GM19467 (cell line): ENCODE results near the gene TFDP2.

Source experiments
- ATAC-seq: cut with Tn5 transposase; IDR thresholded peaks from one replicate; pipeline ENCODE4 v1.9.1; 2021; ENCODE audit warnings: mild to moderate bottlenecking, moderate library complexity; ENCODE audit not compliant: unreplicated experiment

TFDP2 gene

DNA sequence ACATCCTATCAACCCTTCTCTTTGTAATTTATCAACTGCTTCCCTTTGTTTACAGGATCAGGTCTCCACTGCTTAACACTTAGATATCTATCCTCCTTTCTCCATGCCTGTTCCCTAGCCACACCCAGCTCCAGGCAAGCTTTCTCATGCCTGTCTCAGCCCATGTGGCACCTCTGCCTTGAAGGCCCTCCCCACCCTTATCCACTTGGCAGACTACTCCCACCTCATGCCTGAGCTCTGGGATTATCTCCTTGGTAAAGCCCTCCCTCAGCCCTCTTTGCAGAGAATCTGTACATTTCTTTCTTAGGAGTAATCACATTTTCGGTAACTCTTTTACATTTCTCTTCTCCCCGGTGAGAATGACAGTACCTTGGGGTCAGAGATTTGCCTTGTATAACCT lies 176.9 kb downstream of the TFDP2 start:
- ATAC-seq = no peak

DNA sequence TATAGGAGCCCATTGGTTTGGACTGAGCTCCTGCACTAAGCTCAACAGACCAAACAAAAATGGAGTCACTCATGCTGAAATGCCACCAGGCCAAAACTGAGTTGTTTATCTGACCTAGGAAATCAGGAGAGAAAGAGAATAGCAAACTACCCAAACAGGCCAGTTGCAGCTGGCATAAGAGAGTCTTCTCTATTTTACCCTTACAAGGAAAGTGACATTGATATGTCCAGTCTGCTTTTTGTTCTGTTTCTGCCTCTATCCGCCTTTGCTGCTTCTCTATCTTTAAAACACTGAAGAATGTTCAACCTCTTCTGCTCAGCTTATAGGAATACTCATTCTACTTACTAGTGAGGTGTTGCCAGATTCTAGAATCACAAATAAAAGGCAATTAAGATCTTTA lies 177.8 kb downstream of the TFDP2 start:
- no peak for ATAC-seq

DNA sequence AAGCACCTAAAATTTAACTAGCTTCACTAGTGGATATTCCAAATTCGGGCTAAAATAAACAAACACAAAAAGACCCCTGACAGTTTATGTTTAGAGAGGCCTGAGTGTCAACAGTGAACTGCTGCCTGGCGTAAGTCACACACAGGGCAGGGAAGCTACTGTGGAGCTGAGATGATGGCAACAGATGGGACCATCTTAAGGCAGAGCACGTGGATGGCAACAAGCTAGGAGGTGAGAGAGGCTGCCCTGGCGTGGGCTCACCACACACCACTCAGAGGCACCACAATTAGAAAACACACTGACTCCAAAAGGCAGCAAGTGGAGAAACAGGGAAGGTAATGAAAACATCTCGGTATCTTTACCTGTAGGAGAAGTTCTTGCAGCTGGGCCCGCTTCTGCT lies 179.6 kb downstream of the TFDP2 start:
- no peak for ATAC-seq

DNA sequence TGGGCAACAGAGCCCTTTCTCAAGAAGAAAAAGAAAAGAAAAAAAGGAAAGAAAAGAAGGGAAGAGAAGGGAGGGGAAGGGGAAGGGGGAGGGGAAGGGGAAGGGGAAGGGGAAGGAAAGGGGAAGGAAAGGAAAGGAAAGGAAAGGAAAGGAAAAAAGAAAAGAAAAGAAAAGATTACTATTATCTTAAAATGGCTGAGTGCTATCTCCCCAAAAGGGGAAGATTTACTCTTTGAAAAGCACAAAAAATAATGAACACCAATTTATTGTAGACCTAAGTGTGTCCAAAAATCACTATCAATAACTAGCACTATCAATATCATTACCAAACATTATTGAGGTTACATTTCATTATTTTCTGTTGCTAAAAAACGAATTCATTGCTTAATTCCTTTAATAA lies 183.9 kb downstream of the TFDP2 start:
- no peak for ATAC-seq

DNA sequence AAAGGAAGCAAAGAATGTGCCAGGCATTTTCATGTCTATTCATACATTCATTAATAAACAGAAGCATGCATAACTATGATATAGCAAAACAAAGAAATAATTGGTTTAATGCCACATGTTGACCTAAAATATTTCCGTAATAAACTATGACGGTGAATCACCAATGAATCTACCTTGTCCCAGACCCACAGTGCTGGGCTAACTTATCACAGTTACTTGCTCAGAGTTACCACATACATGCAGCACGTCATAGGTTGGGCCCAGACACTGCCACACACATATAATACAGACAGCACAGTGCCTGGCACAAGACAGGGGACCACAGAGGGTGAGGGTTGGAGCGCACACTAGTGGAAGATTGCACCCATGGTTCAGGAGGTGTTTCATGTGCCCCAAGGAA lies 186.0 kb downstream of the TFDP2 start:
- no peak for ATAC-seq

DNA sequence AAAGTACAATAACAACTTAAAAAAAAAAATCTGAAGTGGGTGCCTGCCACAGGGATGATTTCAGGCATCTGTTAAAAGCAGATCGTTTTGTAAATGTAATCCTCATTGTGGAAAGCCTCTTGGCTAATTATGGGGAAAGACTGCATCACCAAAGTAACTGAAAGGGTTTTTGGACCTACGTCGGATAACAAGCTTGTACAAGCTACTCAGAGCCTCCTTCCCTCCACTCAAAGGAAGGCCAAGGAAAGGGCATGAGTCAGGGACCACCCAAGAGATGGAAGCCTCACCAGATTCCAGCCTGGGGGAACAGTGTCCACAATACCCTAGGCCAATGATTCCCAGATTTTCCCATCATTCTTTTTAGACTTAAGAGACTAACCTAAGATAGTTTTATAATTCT lies 188.6 kb downstream of the TFDP2 start:
- no peak for ATAC-seq

DNA sequence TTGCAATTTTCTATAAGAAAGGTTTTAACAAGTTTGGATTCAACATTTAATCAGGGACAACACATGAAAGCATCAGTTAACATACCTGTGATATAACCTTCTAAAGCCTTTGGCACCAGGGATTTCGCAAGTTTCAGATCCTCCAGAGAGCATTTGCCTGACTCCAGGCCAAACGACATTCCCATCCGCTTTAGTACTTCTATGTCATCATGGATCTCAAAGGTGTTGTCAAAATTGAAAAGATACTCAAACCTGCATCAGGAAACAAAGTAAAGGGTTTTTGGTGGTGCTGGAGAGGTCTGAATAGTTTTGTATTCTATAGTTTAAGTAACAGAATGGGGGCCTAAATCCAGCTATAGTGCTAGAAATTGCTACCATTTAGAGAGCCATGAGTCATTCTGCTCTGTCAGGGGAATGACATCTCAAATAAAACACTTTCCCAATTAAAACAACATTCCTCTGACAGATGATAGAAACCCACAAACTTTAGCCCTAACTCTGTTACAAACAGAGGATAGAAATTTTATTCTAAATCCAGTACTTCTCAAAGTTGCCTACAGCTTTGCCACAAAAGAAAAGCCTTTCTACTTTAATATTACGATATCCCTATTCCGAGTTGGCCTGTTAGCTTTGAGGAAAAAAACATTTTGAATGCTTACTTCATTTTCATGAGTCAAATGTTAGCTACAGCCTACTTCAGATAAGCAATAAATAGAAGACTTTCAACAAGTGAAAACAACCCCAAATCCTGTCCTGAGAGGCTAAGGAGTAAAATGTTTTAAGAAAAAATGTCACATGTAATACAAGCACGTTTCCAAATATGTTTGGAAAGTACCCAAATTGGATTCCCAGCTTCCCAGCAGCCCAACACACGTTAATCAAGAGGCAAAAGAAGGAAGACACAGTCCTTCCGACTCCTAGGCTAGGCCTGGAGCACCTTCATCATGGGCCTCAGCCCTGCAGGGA lies 189.5 kb downstream of the TFDP2 start:
- ATAC-seq = no peak

DNA sequence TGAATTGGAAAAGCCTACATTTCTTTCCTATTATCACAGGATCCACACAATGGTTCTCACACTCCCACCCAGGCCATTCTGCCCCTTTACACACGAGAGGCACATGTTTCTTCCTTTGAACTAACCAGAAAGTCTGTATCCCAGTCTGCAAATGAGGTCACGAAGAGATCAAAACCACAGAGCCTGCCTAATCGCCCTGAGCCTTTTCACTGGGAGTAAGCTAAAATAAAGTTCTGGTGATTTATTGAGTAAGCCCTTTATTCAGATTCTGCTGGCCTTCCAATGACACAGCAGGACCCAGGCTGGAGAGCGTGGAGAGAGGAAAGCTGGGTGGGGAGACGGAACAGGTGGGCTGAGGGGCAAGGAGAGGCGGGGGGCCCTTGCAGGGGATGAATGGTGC lies 194.2 kb downstream of the TFDP2 start:
- no peak for ATAC-seq

DNA sequence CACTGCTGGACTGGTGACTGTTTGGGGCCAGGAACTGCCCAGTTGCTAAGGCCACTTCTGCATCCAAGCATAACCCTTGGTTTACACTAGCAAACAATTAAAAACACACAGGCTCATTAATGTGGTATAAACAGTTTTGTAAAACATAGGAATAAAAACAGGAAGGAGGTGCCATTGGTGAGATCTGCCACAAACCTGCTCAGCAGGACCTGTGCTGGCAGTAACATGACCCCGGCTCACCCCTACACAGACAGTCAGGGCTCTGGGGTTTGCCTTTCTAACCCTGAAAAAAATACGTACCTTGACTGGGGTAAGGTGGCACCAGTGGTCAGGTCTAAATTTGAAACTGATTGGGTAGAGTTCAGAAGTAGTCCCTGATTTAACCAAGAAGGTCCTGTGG lies 196.7 kb downstream of the TFDP2 start:
- no peak for ATAC-seq

DNA sequence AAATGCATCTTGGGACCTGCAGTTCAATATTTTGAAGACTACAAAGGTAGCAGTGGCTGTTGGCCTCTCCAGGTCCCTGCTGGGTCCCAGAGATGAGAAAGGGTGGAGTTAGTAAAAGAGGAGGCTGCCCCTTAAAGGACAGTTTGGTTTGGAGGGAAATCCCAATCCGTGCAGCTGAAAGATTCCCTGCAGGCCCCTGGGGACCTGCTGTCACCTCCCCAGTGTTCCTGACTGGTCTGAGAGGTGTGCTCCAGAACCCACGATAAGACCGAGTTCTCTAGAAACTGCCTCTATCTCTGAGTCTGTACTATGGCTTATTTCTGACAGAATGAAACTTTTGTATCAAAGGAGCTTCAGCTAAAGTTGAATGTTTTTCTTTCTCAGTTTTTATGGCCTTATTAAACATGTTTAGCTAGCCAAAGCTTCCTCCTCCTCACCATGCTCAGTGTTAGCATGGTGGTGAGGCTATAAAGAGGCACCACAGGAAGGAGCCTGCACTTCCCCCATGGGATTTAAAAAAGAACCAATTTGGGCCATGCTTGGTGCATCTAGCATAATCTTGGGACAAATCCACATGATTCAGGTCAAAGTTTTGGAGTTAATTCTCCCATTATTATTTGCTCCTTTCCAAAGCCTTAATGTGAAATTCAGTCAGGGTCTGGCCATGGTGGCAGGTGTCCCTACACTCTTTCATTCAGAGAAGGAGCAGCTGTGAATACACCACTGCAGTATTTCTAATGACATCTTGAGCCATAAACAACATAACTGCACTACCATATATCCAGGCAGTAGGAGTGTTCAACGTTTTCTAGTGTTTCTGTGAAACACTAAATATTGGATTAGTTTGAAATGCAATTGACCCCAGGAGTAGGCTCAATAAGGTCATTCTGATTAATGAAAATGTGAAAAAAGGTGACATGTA lies 198.5 kb downstream of the TFDP2 start:
- ATAC-seq = no peak

DNA sequence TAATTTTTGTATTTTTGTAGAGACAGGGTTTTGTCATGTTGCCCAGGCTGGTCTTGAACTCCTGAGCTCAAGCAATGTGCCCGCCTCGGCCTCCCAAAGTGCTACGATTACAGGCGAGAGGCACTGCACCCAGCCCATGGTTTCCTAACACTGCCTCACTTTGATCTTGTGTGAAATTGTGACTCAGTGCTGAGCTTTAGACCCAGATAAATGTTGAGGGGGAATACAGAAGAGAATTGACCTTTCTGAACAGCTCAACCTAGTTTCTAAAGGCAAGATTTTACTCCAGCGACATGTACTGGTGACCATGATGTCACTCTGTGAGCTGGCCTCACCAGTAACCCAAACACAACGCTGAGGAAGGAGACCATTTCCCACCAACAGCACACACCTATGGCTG lies 199.4 kb downstream of the TFDP2 start:
- ATAC-seq = no peak

DNA sequence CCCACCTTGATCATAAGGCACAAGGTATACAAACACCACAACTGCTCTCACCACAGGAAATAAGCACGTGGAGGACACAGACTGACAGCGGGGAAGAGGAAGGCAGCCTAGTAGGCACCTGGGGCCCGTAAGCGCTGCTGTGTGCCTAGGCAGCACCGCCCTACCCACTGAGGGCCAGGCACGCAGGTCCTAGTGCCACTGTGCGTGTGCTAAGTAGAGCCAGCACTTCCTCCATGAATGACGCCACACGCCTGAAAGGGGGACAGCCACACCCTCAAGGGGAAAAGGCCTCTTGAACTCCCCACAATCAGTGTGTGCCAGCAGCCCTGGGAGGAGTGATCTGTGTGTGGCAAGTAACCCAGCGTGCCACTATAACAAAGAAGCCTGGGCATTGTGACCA lies 199.9 kb downstream of the TFDP2 start:
- ATAC-seq = no peak

DNA sequence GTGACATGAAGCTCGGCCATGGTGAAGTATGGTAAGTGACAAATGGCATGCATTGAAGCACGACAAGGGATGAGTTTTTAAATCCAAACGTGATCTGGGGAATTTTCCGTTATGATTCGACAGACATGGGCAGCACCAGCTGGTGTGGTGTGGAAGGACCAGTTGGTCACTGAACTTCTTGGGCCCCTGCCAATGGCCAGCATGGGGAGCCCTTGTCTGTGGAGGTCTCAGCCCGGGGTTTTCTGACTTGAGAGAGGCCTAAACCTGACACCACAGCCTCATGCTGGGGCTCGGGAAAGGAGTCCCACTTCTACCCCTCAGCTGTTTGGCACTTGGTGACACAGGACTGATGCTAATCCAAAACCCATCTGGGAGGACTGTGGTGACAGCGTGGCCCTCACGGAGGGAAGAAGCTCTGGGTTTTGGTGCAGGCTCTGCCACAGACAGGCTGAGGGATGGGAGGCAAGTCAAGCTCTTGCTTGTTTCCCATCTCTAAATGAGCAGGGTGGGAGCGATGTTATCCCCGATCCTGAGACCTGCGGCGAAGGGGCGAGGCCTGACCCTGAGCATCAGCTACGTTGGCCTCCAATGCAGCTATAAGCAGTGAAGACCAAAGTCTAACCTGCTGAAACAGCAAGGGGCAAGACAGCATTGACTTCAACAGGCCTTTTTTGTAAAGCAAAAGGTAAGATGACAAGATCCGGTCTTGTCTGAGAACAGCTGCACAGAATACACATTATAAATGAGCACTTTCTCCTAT lies 203.4 kb downstream of the TFDP2 start:
- ATAC-seq = no peak

DNA sequence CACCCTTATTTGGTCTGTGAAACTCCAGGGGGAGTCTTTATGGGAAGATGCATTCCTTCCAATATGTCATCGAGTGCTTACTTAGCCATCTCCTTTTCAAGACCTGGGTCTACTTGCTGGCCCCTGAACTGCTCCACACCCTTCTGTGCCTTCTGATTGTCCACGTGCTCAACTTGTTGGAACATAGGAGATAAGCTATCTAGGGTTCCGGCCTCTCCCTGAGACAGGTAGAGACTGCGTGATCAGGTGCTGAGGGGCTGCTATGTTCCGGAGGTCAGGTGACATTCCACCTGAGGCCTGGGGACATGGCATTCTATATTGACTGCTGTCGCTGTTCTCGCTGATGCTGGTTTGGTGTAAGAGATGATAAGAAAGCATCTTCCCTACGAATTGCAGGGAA lies 207.3 kb downstream of the TFDP2 start:
- ATAC-seq = no peak

DNA sequence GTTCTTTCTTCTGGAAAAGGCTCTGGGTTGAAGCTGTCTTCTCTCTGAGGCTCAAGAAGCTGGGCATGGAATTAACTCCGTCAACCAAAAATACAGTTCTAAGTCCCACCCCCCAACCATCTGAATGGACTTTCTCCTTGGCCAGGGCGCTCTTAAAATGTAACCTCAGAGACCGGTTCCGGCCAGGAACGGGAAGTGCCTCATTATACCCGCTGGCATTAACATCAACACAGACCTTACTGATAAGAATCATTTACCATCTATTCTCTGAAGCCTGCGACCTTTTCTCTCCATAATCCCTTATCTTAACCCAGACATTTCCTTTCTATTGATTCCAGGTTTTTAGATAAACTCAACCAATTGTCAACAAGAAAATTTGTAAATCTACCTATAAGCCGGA lies 208.3 kb downstream of the TFDP2 start:
- ATAC-seq = no peak

DNA sequence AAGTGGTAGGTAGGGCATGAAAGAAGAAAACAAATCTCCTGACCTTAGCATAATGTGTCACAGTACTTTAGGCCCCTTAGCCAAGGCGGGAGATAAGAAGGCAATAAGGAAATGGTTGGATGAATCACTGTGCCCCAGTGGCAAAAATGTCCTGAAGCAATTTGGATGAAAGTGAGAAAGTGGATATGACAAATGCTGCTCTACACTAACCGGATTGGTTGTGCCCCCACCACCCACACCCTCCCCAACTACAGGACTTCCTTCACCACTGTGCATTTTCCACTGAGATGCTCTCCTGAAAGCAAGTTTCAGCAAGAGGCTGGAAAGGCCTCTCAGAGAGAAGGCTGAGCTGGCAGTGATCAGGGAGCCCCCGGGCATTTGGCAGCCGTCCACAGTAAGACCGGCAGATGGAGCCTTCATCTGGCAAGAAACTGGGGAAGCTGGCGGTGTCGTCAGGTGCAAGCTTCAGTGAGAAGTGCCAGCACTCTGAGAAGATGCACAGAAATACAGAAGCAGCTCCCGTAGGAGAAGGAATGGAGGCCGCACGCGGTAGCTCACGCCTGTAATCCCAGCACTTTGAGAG lies 209.1 kb downstream of the TFDP2 start:
- ATAC-seq = no peak

DNA sequence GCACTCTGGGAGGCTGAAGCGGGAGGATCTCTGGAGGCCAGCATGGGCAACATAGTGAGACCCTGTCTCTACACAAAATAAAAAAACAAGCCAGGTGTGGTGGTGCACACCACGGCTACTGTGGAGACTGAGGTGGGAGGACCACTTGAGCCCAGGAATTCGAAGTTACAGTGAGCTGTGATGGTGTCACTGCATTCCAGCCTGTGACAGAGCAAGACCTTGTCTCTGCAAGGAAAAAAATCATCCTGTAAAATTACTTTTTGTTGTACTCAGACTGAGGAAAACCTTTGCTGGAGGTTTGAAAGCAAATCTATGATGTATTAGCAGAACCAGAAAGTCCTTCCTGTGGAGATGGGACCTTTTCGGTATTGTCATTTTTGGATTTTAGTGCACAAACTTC lies 209.6 kb downstream of the TFDP2 start:
- ATAC-seq = no peak

DNA sequence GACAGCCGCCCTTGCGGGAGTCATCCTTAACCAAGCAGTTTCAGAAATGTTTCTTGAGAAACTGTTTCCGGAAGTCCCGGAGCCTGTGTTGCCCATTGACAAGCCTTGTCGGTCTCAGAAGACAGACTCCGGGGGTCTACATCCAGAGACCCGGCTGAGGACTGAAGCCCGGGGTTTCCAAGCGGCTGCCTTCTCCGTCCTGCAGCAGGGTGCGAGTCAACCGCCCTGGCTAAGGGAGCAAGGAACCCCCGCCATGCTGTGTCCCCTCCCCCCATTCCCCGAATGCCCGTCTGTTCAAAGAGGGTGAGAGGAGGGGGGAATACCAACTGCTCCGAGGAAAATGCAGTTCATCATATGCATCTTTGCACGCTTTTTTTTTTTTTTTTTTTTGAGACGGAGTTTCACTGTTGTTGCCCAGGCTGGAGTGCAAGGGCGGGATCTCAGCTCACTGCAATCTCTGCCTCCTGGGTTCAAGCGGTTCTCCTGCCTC lies 211.3 kb downstream of the TFDP2 start:
- no peak for ATAC-seq

DNA sequence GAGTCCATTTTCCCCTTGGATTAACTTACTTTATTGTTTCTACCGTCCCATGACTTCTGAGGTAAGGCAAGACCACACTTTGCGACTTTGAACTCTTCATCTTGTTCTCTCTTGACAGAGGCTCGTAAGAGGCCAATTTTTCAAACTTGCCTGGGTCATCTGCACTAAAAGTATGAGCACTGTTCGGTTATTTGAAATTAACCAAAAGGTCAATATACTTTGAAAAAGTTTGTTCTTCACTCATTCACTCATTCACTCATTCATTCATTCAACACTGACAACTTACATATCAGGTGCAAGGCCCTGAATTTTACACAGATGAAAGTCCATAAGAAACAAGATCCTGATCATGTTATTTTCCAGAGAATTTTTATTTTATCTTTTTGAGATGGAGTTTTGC lies 215.0 kb downstream of the TFDP2 start:
- no peak for ATAC-seq

DNA sequence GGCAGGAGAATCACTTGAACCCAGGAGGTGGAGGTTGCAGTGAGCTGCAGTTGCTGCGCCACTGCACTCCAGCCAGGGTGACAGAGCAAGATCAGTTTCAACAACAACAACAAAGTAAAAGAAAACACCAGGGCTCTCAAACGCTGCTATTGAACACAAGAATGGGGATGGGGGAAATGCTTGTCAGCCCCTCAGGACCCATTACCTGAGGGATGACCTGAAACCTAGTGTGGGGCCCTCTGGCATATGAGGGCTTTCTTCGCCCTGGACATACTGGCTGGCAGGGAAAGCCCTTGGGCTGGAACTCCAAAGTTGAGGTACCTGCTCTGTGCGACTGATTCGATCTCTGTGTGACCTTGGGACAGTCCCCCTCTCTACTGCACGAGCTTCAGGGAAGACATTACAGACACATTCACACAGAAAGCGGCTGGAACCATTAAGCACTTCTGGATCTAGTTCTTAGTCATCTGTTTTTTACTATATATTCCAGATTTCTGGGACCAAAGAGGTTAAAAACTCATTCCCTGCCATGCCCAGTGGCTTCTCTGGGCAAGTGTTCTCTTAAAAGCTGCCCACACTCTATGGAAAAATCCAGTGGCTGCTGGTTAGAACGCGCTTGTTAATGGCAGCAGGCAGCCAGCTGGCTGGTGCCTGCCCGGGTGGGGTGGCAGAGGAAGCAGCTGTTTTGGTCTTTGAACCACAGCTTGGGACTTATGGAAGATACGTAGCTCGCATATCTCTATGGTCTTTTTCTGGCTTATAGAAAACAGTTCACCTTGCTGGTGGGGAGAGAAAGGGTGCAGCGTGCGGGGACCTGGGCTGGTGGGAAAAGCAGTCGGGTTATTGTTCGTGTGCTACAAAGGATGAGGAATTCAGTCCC lies 215.7 kb downstream of the TFDP2 start:
- no peak for ATAC-seq
